T-helper 2 cell treated with Interferon-gamma antibody and Interleukin-4, amounts not matched to agents 100 ng/mL and 5 ng/mL, for 36 hours (primary cell): ENCODE measurements around the gene LYPD8. TPM values are rescaled to one million over a fixed set of nuclear protein-coding genes. Genes with fewer than 3 reads are reported as not detected.

Source experiments
- intact Hi-C: fragments of 100-400 bp; cut with micrococcal nuclease; formaldehyde crosslinking; loops from one replicate; pipeline ENCODE4 v1.15.1; 2023
- total RNA-seq: library from RNA; stranded (reverse); gene quantifications from 2 replicates; pipeline ENCODE4 v1.2.3, GENCODE V29; 2022

The LYPD8 gene
- total RNA-seq, 1 donor from 2014 or later: not detected

GRCh38 chr1:248758352-248758751 lies 2.8 kb upstream of the LYPD8 start:
- intact Hi-C loops: no loop called here

- intact Hi-C loops: no loop called here
Observed at GRCh38 chr1:248757784-248758195, 2.2 kb upstream of the LYPD8 start.

- intact Hi-C loops: no loop called here
Observed at GRCh38 chr1:248756636-248757035, 1.1 kb upstream of the LYPD8 start.

- intact Hi-C loops: no loop called here
Observed at GRCh38 chr1:248756151-248756550, 592 bp upstream of the LYPD8 start.

GRCh38 chr1:248753708-248754280 lies 1.8 kb downstream of the LYPD8 start:
- intact Hi-C loops: no loop called here

- intact Hi-C loops: no loop called here
Observed at GRCh38 chr1:248753029-248753594, 2.4 kb downstream of the LYPD8 start.

- intact Hi-C loops: no loop called here
Observed at GRCh38 chr1:248752161-248753028, 3.2 kb downstream of the LYPD8 start.

- intact Hi-C loops: no loop called here
Observed at GRCh38 chr1:248751635-248752034, 3.9 kb downstream of the LYPD8 start.

- intact Hi-C loops: no loop called here
Observed at GRCh38 chr1:248751142-248751541, 4.4 kb downstream of the LYPD8 start.

- intact Hi-C loops: no loop called here
Observed at GRCh38 chr1:248750496-248750895, 5.1 kb downstream of the LYPD8 start.

GRCh38 chr1:248748211-248748610 lies 7.3 kb downstream of the LYPD8 start:
- intact Hi-C loops: no loop called here

- intact Hi-C loops: no loop called here
Observed at GRCh38 chr1:248740876-248741275, 14.7 kb downstream of the LYPD8 start.

GRCh38 chr1:248739572-248740205 lies 15.9 kb downstream of the LYPD8 start:
- intact Hi-C loops: no loop called here

- intact Hi-C loops: no loop called here
Observed at GRCh38 chr1:248737457-248737856, 18.1 kb downstream of the LYPD8 start.

- intact Hi-C loops: no loop called here
Observed at GRCh38 chr1:248736977-248737376, 18.6 kb downstream of the LYPD8 start.

GRCh38 chr1:248733566-248733965 lies 22.0 kb downstream of the LYPD8 start:
- intact Hi-C loops: no loop called here

- intact Hi-C loops: no loop called here
Observed at GRCh38 chr1:248730507-248731335, 24.8 kb downstream of the LYPD8 start.

- intact Hi-C loops: no loop called here
Observed at GRCh38 chr1:248714248-248714647, 41.3 kb downstream of the LYPD8 start.

- intact Hi-C loops: no loop called here
Observed at GRCh38 chr1:248710305-248710900, 45.2 kb downstream of the LYPD8 start.

- intact Hi-C loops: no loop called here
Observed at GRCh38 chr1:248704606-248705005, 51.0 kb downstream of the LYPD8 start.

GRCh38 chr1:248703674-248704073 lies 51.9 kb downstream of the LYPD8 start:
- intact Hi-C loops: no loop called here
